Stimulated activated CD8-positive, alpha-beta memory T cell treated with anti-CD3 and anti-CD28 coated beads, Interleukin-15, amount 100 ng/mL, for 24 hours (primary cell): Measurements from ENCODE around the gene SPINK4.

Experiments
- DNase-seq: peaks from one replicate; pipeline ENCODE4 v3.0.0-alpha.2; 2020; ENCODE audit warnings: low read depth

SPINK4 gene

GRCh38 chr9:33291901-33292300, 51.9 kb downstream of the SPINK4 start:
- DNase-seq = no peak

GRCh38 chr9:33293782-33294181, 53.8 kb downstream of the SPINK4 start:
- DNase-seq = no peak

GRCh38 chr9:33294670-33295432, 54.9 kb downstream of the SPINK4 start:
- DNase-seq = no peak

- DNase-seq = no peak
Measured at GRCh38 chr9:33295571-33295970, 55.6 kb downstream of the SPINK4 start.

GRCh38 chr9:33297432-33297831, 57.5 kb downstream of the SPINK4 start:
- DNase-seq = no peak
